ENCODE data around the gene WWC2. TPM values are rescaled to one million over a fixed set of nuclear protein-coding genes. Genes with fewer than 3 reads are reported as not detected.

The WWC2 gene
- total and polyA plus RNA-seq, 12 donors, result 6.0 to 37.4 (median 31.2) TPM

DNA sequence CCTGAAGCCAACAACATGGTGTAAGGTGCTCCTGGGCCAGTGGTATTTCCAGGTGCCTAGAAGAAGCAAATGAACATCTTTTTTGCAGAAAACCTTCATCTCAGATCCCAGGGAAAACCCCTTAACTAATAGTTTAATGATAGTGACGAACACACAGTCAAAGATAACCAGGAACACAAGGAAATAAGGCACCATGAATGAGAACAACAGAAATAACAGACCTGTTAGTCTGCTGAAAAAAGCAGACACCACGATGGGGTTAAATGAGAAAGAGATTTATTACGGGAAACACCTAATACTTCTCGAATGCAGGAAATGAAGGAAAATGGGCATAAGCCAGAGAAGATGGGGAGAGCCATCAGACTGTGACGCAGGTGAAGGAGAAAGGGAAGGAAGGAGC lies 30.6 kb upstream of the WWC2 start:
- peaks cover 0 to 13% (median 0%) of the 10 kb centered on the region in 9 donors for H3K4me1 ChIP-seq
- no peak for TF ChIP-seq CTCF (IDR thresholded peaks at IDR 0.05)
- no peak for DNase-seq
- H3K9me3 ChIP-seq, result peaks cover 0 to 35% (median 11%) of the 10 kb centered on the region in 11 donors
- intact Hi-C loops (cut with DNase I), result no loop called here
- no peaks in the 10 kb centered on the region for H3K36me3 ChIP-seq
- ATAC-seq, result no peak
- no peak overlapping the region for H3K4me3 ChIP-seq
- no peaks in the 10 kb centered on the region for H3K27me3 ChIP-seq
- H3K27ac ChIP-seq, result no peak overlapping the region
- 88 to 90% methylated on average over 5 of the region's 5 CpGs for WGBS, 2 donors

- Histone ChIP-seq H3K27ac (no peak overlapping the region), H3K27me3 (no peaks in the 10 kb centered on the region), H3K36me3 (no peaks in the 10 kb centered on the region), H3K9me3 (peaks cover 0 to 35% (median 11%) of the 10 kb centered on the region in 11 donors), H3K4me3 (no peak overlapping the region), H3K4me1 (no peaks in the 10 kb centered on the region)
- intact Hi-C loops (cut with DNase I), result loop anchor here in 6 of 10 donors (5.0 kb wide), 2 partner anchors 134 to 191 kb away; no protein-coding TSS in a partner anchor
- ATAC-seq, result no peak
- TF ChIP-seq CTCF (IDR thresholded peaks at IDR 0.05), result no peak
- DNase-seq, result no peak
These were observed 27.8 kb upstream of the WWC2 start for GRCh38 chr4:183071222-183071621.

- no peak overlapping the region for H3K4me3 ChIP-seq
- no peak for TF ChIP-seq CTCF (IDR thresholded peaks at IDR 0.05)
- WGBS, 2 donors, result 97 to 99% methylated on average over 2 of the region's 2 CpGs
- no peak overlapping the region for H3K27ac ChIP-seq
- intact Hi-C loops (cut with DNase I), result loop anchor here (2.0 to 5.0 kb wide), 7 partner anchors 133 to 191 kb away; no protein-coding TSS in a partner anchor
- ATAC-seq (no peak), DNase-seq (no peak)
- no peaks in the 10 kb centered on the region for H3K4me1 ChIP-seq
- peaks cover 0 to 35% (median 11%) of the 10 kb centered on the region in 11 donors for H3K9me3 ChIP-seq
- no peaks in the 10 kb centered on the region for H3K36me3 ChIP-seq
- H3K27me3 ChIP-seq, result no peaks in the 10 kb centered on the region
These were observed 26.9 kb upstream of the WWC2 start for GRCh38 chr4:183072176-183072575.

GRCh38 chr4:183073838-183074145 lies 25.3 kb upstream of the WWC2 start:
- TF ChIP-seq CTCF (IDR thresholded peaks at IDR 0.05), result peak in 1 of 9 donors; percentile 15
- no peak for ATAC-seq

More at GRCh38 chr4:183073838-183074145, 25.3 kb upstream of the WWC2 start:
- H3K4me3 ChIP-seq, result no peak overlapping the region
- no peaks in the 10 kb centered on the region for H3K27me3 ChIP-seq
- peaks cover 0 to 25% (median 5%) of the 10 kb centered on the region in 11 donors for H3K9me3 ChIP-seq
- no peaks in the 10 kb centered on the region for H3K36me3 ChIP-seq
- no peaks in the 10 kb centered on the region for H3K4me1 ChIP-seq
- no peak overlapping the region for H3K27ac ChIP-seq
- no peak for DNase-seq
- WGBS, 2 donors, result 18 to 22% methylated on average over 2 of the region's 2 CpGs
- intact Hi-C loops (cut with DNase I), result loop anchor here (1.0 to 5.0 kb wide), 9 partner anchors 135 to 189 kb away; no protein-coding TSS in a partner anchor
